IMR-90 (cell line): Measurements from ENCODE around the gene CNOT10. TPM values are rescaled to one million over a fixed set of nuclear protein-coding genes. Genes with fewer than 3 reads are reported as not detected.

Source experiments
- ATAC-seq: fragments of 200-7000 bp; cut with Tn5 transposase; 2 replicates; pipeline ENCODE4 v1.9.1; 2020; ENCODE audit warnings: low read depth, mild to moderate bottlenecking, moderate library complexity
- BruUV-seq: library from RNA; stranded (reverse); fragments of 400-500 nt; replicated peaks from 2 replicates; lab custom pipeline; 2021; lab: Mats Ljungman, UMichigan
- CTCF ChIA-PET: fragments of 300-600 bp; formaldehyde crosslinking; extraction: SDS; loops from one replicate; lab custom pipeline; 2021; ENCODE audit warnings: antibody characterized with exemption; lab: Yijun Ruan, JAX
- POLR2A ChIA-PET: fragments of 300-600 bp; sonication (Branson Sonifier 250); formaldehyde crosslinking; loops from one replicate; lab custom pipeline; 2022; ENCODE audit warnings: antibody characterized with exemption; ENCODE audit not compliant: unreplicated experiment; lab: Charles Lee
- DNase-seq: peaks from one replicate; pipeline ENCODE4 v3.0.0; 2013
- H2AFZ ChIP-seq: replicated peaks from 2 replicates; pipeline ENCODE3; 2013; ENCODE audit warnings: low read length, mild to moderate bottlenecking; ENCODE audit not compliant: poor library complexity
- H2AK5ac ChIP-seq: 2 replicates; pipeline ENCODE4 v1.6.1; 2013; ENCODE audit warnings: low read depth, low read length, inconsistent platforms
- H2AK9ac ChIP-seq: replicated peaks from 2 replicates; pipeline ENCODE3; 2013; ENCODE audit warnings: mild to moderate bottlenecking, low read depth, low read length, moderate library complexity; ENCODE audit not compliant: poor library complexity
- H2BK120ac ChIP-seq: 2 replicates; pipeline ENCODE4 v1.6.1; 2013; ENCODE audit warnings: low read depth, low read length, inconsistent platforms
- H2BK15ac ChIP-seq: 3 replicates; pipeline ENCODE4 v1.6.1; 2013; ENCODE audit warnings: low read depth, low read length, inconsistent platforms
- H2BK20ac ChIP-seq: 2 replicates; pipeline ENCODE4 v1.6.1; 2013; ENCODE audit warnings: low read depth, mild to moderate bottlenecking, inconsistent platforms, low read length, moderate library complexity
- H2BK5ac ChIP-seq: 2 replicates; pipeline ENCODE4 v1.6.1; 2013; ENCODE audit warnings: mild to moderate bottlenecking, low read depth, low read length, inconsistent platforms; ENCODE audit not compliant: poor library complexity, severe bottlenecking
- H3K14ac ChIP-seq: replicated peaks from 2 replicates; pipeline ENCODE4 v1.6.1; 2013; ENCODE audit warnings: low read depth, low read length, inconsistent platforms
- H3K18ac ChIP-seq: 2 replicates; pipeline ENCODE4 v1.6.1; 2013; ENCODE audit warnings: low read depth, low read length, control low read depth
- H3K23ac ChIP-seq: 2 replicates; pipeline ENCODE4 v1.6.1; 2013; ENCODE audit warnings: low read depth, low read length, inconsistent platforms
- H3K27ac ChIP-seq: 2 replicates; pipeline ENCODE4 v1.5.1; 2013; ENCODE audit warnings: mild to moderate bottlenecking, control low read depth, low read length; ENCODE audit not compliant: insufficient read depth
- H3K27me3 ChIP-seq: 2 replicates; pipeline ENCODE4 v1.6.1; 2013; ENCODE audit warnings: low read length; ENCODE audit not compliant: control insufficient read depth, insufficient read depth
- H3K36me3 ChIP-seq: 2 replicates; pipeline ENCODE4 v1.6.1; 2013; ENCODE audit warnings: low read length, mixed read lengths; ENCODE audit not compliant: control insufficient read depth, insufficient read depth
- H3K4ac ChIP-seq: 2 replicates; pipeline ENCODE4 v1.6.1; 2013; ENCODE audit warnings: low read depth, low read length, inconsistent platforms
- H3K4me1 ChIP-seq: 2 replicates; pipeline ENCODE4 v1.6.1; 2013; ENCODE audit warnings: low read length, mixed read lengths; ENCODE audit not compliant: control insufficient read depth, insufficient read depth
- H3K4me2 ChIP-seq: 2 replicates; pipeline ENCODE4 v1.6.1; 2013; ENCODE audit warnings: low read depth, mild to moderate bottlenecking, control low read depth, low read length, moderate library complexity
- H3K4me3 ChIP-seq: 2 replicates; pipeline ENCODE4 v1.5.1; 2013; ENCODE audit warnings: low read depth, mild to moderate bottlenecking, control low read depth, low read length, moderate library complexity; ENCODE audit not compliant: insufficient read depth
- H3K56ac ChIP-seq: 2 replicates; pipeline ENCODE4 v1.6.1; 2013; ENCODE audit warnings: low read length, inconsistent platforms; ENCODE audit not compliant: insufficient read depth; ENCODE audit errors: extremely low read depth
- H3K79me1 ChIP-seq, 2 experiments: 2 replicates each; pipeline ENCODE4 v1.6.1; 2013; ENCODE audit warnings: low read length in 2 of 2, inconsistent platforms in 1 of 2, low read depth in 1 of 2
- H3K9ac ChIP-seq: 2 replicates; pipeline ENCODE4 v1.6.1; 2013; ENCODE audit warnings: low read depth, low read length, control low read depth
- H3K9me1 ChIP-seq: 2 replicates; pipeline ENCODE4 v1.6.1; 2013; ENCODE audit warnings: low read length, inconsistent platforms; ENCODE audit not compliant: insufficient read depth
- H3K9me3 ChIP-seq: 2 replicates; pipeline ENCODE4 v1.6.1; 2013; ENCODE audit warnings: low read length; ENCODE audit not compliant: control insufficient read depth, insufficient read depth
- H4K20me1 ChIP-seq: 2 replicates; pipeline ENCODE4 v1.6.1; 2013; ENCODE audit warnings: low read length, inconsistent platforms; ENCODE audit not compliant: insufficient read depth
- H4K5ac ChIP-seq: 2 replicates; pipeline ENCODE4 v1.6.1; 2013; ENCODE audit warnings: mild to moderate bottlenecking, low read depth, low read length, control low read depth
- H4K8ac ChIP-seq, 2 experiments: 2 replicates each; pipeline ENCODE4 v1.6.1; 2013; ENCODE audit warnings: low read depth in 2 of 2, low read length in 2 of 2, control low read depth in 1 of 2, inconsistent platforms in 1 of 2
- H4K91ac ChIP-seq: 2 replicates; pipeline ENCODE4 v1.6.1; 2013; ENCODE audit warnings: low read depth, low read length, inconsistent platforms; ENCODE audit not compliant: insufficient read depth
- BHLHE40 ChIP-seq: fragments of 150-350 bp; IDR thresholded peaks from 2 replicates; pipeline ENCODE4 v1.6.1; 2016; ENCODE audit warnings: mild to moderate bottlenecking, low read depth, low read length
- CEBPB ChIP-seq: IDR thresholded peaks from 2 replicates; pipeline ENCODE4 v1.6.1; 2012; ENCODE audit warnings: low read depth, low read length, improper control_type of control experiment
- CHD1 ChIP-seq: IDR thresholded peaks from 2 replicates; pipeline ENCODE4 v1.6.1; 2012; ENCODE audit warnings: low read depth, low read length, improper control_type of control experiment
- CTCF ChIP-seq: conservative IDR thresholded peaks from 2 replicates; pipeline ENCODE4 v1.5.1; 2012; ENCODE audit warnings: mild to moderate bottlenecking, low read depth, low read length, improper control_type of control experiment
- FOS ChIP-seq: fragments of 150-350 bp; IDR thresholded peaks from 2 replicates; pipeline ENCODE4 v1.6.1; 2016; ENCODE audit warnings: low read depth, low read length
- MAZ ChIP-seq: IDR thresholded peaks from 2 replicates; pipeline ENCODE4 v1.6.1; 2012; ENCODE audit warnings: low read depth, mild to moderate bottlenecking, low read length, improper control_type of control experiment, moderate library complexity, borderline replicate concordance
- MXI1 ChIP-seq: IDR thresholded peaks from 2 replicates; pipeline ENCODE4 v1.6.1; 2012; ENCODE audit warnings: low read depth, mild to moderate bottlenecking, low read length, moderate library complexity, borderline replicate concordance
- NFE2L2 ChIP-seq: fragments of 150-350 bp; IDR thresholded peaks from 2 replicates; pipeline ENCODE4 v1.6.1; 2016; ENCODE audit warnings: low read depth, mild to moderate bottlenecking, low read length
- RCOR1 ChIP-seq: IDR thresholded peaks from 2 replicates; pipeline ENCODE4 v1.6.1; 2012; ENCODE audit warnings: mild to moderate bottlenecking, low read length, improper control_type of control experiment; ENCODE audit not compliant: insufficient replicate concordance
- RFX5 ChIP-seq: IDR thresholded peaks from 2 replicates; pipeline ENCODE4 v1.8.0; 2012; ENCODE audit warnings: low read depth, mild to moderate bottlenecking, low read length, moderate library complexity
- SMC3 ChIP-seq: fragments of 150-350 bp; IDR thresholded peaks from 2 replicates; pipeline ENCODE4 v1.6.1; 2016; ENCODE audit warnings: low read depth, mild to moderate bottlenecking, antibody characterized with exemption, low read length, moderate library complexity
- WGBS, 2 experiments: methylation state at CpG; one replicate each; pipeline versions ENCODE4 v1.1.5 to v1.1.7; 2013; ENCODE audit warnings: missing lambda C conversion rate in 2 of 2; ENCODE audit not compliant: insufficient read length in 1 of 2; ENCODE audit errors: extremely low coverage in 2 of 2; 5-methylcytosine and 5-hydroxymethylcytosine counted together
- dilution Hi-C: fragments of 300-500 bp; cut with HindIII; formaldehyde crosslinking; loops from one replicate; pipeline ENCODE4 v1.14.3; 2018; ENCODE audit warnings: low sequenced_read_pairs; ENCODE audit not compliant: unreplicated experiment
- in situ Hi-C: fragments of 300-500 bp; cut with MboI; formaldehyde crosslinking; loops from 3 replicates; pipeline ENCODE4 v1.14.3; 2019; ENCODE audit warnings: low sequenced_read_pairs, inconsistent platforms, mixed read lengths
- intact Hi-C: fragments of 100-400 bp; cut with micrococcal nuclease; formaldehyde crosslinking; loops from 2 replicates; pipeline ENCODE4 v1.10.0; 2022
- polyA plus RNA-seq, 3 experiments: library from polyadenylated mRNA; depleted of rRNA; stranded (reverse); fragments of >200 nt; gene quantifications; 2 replicates each; pipeline ENCODE4 v1.2.3, GENCODE V29; 2012; ENCODE audit warnings: low replicate concordance in 1 of 3
- total RNA-seq: library from RNA; depleted of rRNA; stranded (reverse); fragments of >200 nt; gene quantifications from 2 replicates; pipeline ENCODE4 v1.2.3, GENCODE V29; 2012

Gene CNOT10
- total and polyA plus RNA-seq, 2 of the 4 experiments (the other 2 are of a cell fraction): 15.8 to 20.4 TPM

DNA sequence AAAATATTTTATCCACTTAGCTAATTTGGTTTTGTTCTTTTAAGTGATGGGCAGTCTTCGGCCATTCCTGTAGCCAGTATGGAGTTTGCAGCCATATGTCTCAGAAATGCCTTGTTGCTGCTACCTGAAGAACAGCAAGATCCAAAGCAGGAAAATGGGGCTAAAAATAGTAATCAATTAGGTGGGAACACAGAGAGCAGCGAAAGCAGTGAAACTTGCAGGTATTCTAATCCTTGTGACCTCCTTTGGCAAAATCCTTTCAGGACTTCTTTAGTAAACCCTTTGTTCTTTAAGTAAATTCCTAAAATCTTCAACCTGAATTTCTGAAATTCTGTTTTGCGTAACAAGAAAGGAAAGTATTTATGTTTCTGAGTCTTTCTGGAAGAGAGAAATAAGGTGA lies 49.8 kb downstream of the CNOT10 start:
- no peaks in the 10 kb centered on the region for H3K27me3 ChIP-seq
- H4K91ac ChIP-seq: no peak overlapping the region
- intact Hi-C loops: loop anchor here (10.0 kb wide), 1 partner anchor 340 kb away; no protein-coding TSS in a partner anchor
- no TSS peak for BruUV-seq
- no peaks in the 10 kb centered on the region for H3K4me1 ChIP-seq
- no peak for TF ChIP-seq CHD1
- TF ChIP-seq CTCF: no peak
- TF ChIP-seq SMC3: no peak
- no peak for TF ChIP-seq BHLHE40
- no peak for TF ChIP-seq MAZ
- TF ChIP-seq RCOR1: no peak
- TF ChIP-seq NFE2L2: no peak
- no peak for TF ChIP-seq FOS
- TF ChIP-seq MXI1: no peak
- TF ChIP-seq RFX5: no peak
- TF ChIP-seq CEBPB: no peak
- no peak overlapping the region for H3K56ac ChIP-seq
- H3K4me2 ChIP-seq: no peak overlapping the region
- no peaks in the 10 kb centered on the region for H3K9me3 ChIP-seq
- H3K36me3 ChIP-seq: peaks cover 3% of the 10 kb centered on the region; the same call in 1 of the 2 replicates
- H2BK15ac ChIP-seq: no peak overlapping the region
- no peak overlapping the region for H3K4me3 ChIP-seq
- no peak overlapping the region for H2AFZ ChIP-seq
- H3K18ac ChIP-seq: no peak overlapping the region
- no peaks in the 10 kb centered on the region for H3K9me1 ChIP-seq
- in situ Hi-C loops: loop anchor here (5.0 kb wide), 1 partner anchor 198 kb away; no protein-coding TSS in a partner anchor
- DNase-seq (no peak), ATAC-seq (no peak)
- H3K14ac ChIP-seq: no peak overlapping the region
- H4K20me1 ChIP-seq: no peaks in the 10 kb centered on the region
- H3K79me1 ChIP-seq: no peaks in the 10 kb centered on the region
- H4K8ac ChIP-seq: no peak overlapping the region
- no peak overlapping the region for H2BK20ac ChIP-seq
- H3K9ac ChIP-seq: no peak overlapping the region
- dilution Hi-C loops: no loop called here
- no peak overlapping the region for H3K23ac ChIP-seq
- no CpG with 5 or more reads among the region's 3 CpGs for WGBS, 2 experiments
- H2BK5ac ChIP-seq: no peak overlapping the region
- no peak overlapping the region for H3K27ac ChIP-seq
- CTCF ChIA-PET: no interaction called here
- H2AK9ac ChIP-seq: no peak overlapping the region
- H4K5ac ChIP-seq: no peak overlapping the region
- H3K4ac ChIP-seq: no peak overlapping the region
- POLR2A ChIA-PET: no interaction called here
- H2BK120ac ChIP-seq: no peak overlapping the region
- H2AK5ac ChIP-seq: no peak overlapping the region
